Panc1 (cell line): ENCODE data around the gene FAM118A. TPM values are rescaled to one million over a fixed set of nuclear protein-coding genes. Genes with fewer than 3 reads are reported as not detected.

Experiments
- ATAC-seq: fragments of 200-7000 bp; cut with Tn5 transposase; 2 replicates; pipeline ENCODE4 v1.9.1; 2020; ENCODE audit warnings: mild to moderate bottlenecking, moderate library complexity
- BruUV-seq: library from RNA; stranded (reverse); fragments of 400-500 nt; replicated peaks from 2 replicates; lab custom pipeline; 2021; lab: Mats Ljungman, UMichigan
- CTCF ChIA-PET: fragments of 300-600 bp; sonication (Branson Sonifier 250); formaldehyde crosslinking; loops from one replicate; lab custom pipeline; 2022; ENCODE audit warnings: antibody characterized with exemption; lab: Charles Lee
- POLR2A ChIA-PET: fragments of 300-600 bp; sonication (Branson Sonifier 250); formaldehyde crosslinking; loops from one replicate; lab custom pipeline; 2022; ENCODE audit warnings: antibody characterized with exemption; lab: Charles Lee
- DNase-seq: peaks from one replicate; pipeline ENCODE4 v3.0.0-alpha.2; 2010; ENCODE audit warnings: low read depth, low spot score
- H3K27ac ChIP-seq: 2 replicates; pipeline ENCODE4 v1.5.1; 2011; ENCODE audit warnings: mild to moderate bottlenecking, low read length, inconsistent platforms
- H3K27me3 ChIP-seq: fragments of 200-500 bp; sonication (Bioruptor generic); 2 replicates; pipeline ENCODE4 v1.6.0; 2014; ENCODE audit warnings: low read length, inconsistent platforms; ENCODE audit not compliant: control insufficient read depth, insufficient read depth
- H3K36me3 ChIP-seq: fragments of 200-500 bp; sonication (Bioruptor generic); 2 replicates; pipeline ENCODE4 v1.5.1; 2014; ENCODE audit warnings: inconsistent platforms, mild to moderate bottlenecking, low read length, moderate library complexity; ENCODE audit not compliant: control insufficient read depth, insufficient read depth
- H3K4me1 ChIP-seq: 2 replicates; pipeline ENCODE4 v1.5.1; 2011; ENCODE audit warnings: inconsistent platforms, mild to moderate bottlenecking, low read length, moderate library complexity; ENCODE audit not compliant: control insufficient read depth, insufficient read depth
- H3K4me3 ChIP-seq, 2 experiments: 2 replicates each; pipeline ENCODE4 v1.5.1; 2011 to 2012; ENCODE audit warnings: low read depth in 2 of 2, low read length in 2 of 2, mild to moderate bottlenecking in 2 of 2, inconsistent platforms in 1 of 2, moderate library complexity in 1 of 2
- H3K9me3 ChIP-seq: fragments of 200-500 bp; sonication (Bioruptor generic); 2 replicates; pipeline ENCODE4 v1.5.1; 2014; ENCODE audit warnings: low read depth, mild to moderate bottlenecking, inconsistent platforms, low read length, moderate library complexity; ENCODE audit not compliant: control insufficient read depth, insufficient read depth
- POLR2AphosphoS5 ChIP-seq: IDR thresholded peaks from 2 replicates; pipeline ENCODE4 v1.6.1; 2012; ENCODE audit warnings: mild to moderate bottlenecking, low read depth, low read length, moderate library complexity
- SIN3A ChIP-seq: IDR thresholded peaks from 2 replicates; pipeline ENCODE4 v1.6.1; 2012; ENCODE audit warnings: low read depth, mild to moderate bottlenecking, low read length, moderate library complexity, borderline replicate concordance; ENCODE audit not compliant: insufficient read depth
- TCF7L2 ChIP-seq: IDR thresholded peaks from 2 replicates; pipeline ENCODE4 v1.6.1; 2011; ENCODE audit warnings: mild to moderate bottlenecking, low read depth, low read length, inconsistent platforms
- in situ Hi-C: cut with HindIII; loops from 2 replicates; pipeline ENCODE4 v1.10.0; 2016; ENCODE audit warnings: low sequenced_read_pairs, low pct_unique_long_range_greater_than_20kb
- intact Hi-C: fragments of 100-400 bp; cut with micrococcal nuclease; formaldehyde crosslinking; loops from one replicate; pipeline ENCODE4 v1.10.0; 2022; ENCODE audit not compliant: unreplicated experiment
- total RNA-seq: library from RNA; stranded (reverse); gene quantifications from one replicate; pipeline ENCODE4 v1.2.1, GENCODE V29; 2021; ENCODE audit not compliant: unreplicated experiment
- TF ChIP-seq, protein P1 (sequence below), 2 experiments: IDR thresholded peaks; 2 replicates each; pipeline ENCODE4 v1.6.1; 2011 to 2012; ENCODE audit warnings: low read depth in 2 of 2, control low read depth in 1 of 2, low read length in 1 of 2, mild to moderate bottlenecking in 1 of 2, moderate library complexity in 1 of 2; ENCODE audit not compliant: insufficient read depth in 1 of 2
- TF ChIP-seq, protein P2 (sequence below): fragments of 450-650 bp; IDR thresholded peaks from 2 replicates; pipeline ENCODE4 v1.5.1; 2017; ENCODE audit warnings: mild to moderate bottlenecking

The FAM118A gene
- total RNA-seq, 1 experiment from 2014 or later, result 73.2 TPM

DNA sequence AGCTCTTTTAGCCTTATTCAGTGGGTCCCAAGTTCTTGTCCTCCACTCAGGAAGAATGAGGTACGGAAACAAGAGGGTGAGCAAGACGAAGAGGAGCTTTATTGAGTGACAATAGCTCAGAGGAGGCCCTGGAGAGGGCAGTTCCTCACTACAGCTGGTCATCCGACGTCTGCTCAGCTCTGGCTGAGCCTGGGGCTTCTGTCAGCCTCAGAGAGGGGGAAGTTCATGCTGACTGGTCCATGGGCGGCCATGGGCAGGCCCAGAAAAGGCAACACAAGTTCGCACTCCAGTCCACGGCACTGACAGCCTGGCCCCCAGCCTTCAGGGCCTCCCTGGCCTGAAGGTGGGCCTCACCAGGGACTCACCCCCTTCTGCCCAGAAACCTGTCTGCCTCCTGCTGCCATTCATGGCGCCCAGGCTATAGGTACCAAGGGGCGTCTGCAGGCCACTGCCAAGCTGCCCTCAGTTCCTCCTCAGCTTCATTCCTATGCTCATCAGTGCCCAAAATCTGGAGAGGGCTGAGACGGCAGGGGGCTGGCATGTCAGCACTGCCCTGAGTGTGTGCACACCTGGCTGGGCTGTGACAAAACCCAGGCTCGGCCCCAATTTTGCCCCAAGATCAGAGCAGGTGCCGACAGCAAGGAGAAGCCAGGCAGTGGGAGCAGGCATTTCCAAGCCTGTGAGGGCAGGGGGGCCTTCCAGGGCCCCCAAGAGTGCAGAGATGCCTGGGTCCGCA, 47.4 kb upstream of the FAM118A start:
- H3K4me1 ChIP-seq, result peaks cover 2% of the 10 kb centered on the region; the same call in 1 of the 2 replicates
- intact Hi-C loops (no loop called here), in situ Hi-C loops (no loop called here)
- no peak for DNase-seq
- H3K36me3 ChIP-seq, result no peaks in the 10 kb centered on the region
- H3K9me3 ChIP-seq, result no peaks in the 10 kb centered on the region
- H3K27ac ChIP-seq, result no peak overlapping the region
- ChIA-PET CTCF (no interaction called here), POLR2A (interaction anchor here (0.6 to 0.7 kb wide), 2 partner anchors 9 to 167 kb away, joined by 3 read pairs; no protein-coding TSS in a partner anchor)
- TF ChIP-seq SIN3A, result no peak
- no peak for TF ChIP-seq POLR2AphosphoS5
- no peak overlapping the region for H3K4me3 ChIP-seq
- BruUV-seq, result no TSS peak
- no peak for ATAC-seq
- H3K27me3 ChIP-seq, result no peaks in the 10 kb centered on the region

DNA sequence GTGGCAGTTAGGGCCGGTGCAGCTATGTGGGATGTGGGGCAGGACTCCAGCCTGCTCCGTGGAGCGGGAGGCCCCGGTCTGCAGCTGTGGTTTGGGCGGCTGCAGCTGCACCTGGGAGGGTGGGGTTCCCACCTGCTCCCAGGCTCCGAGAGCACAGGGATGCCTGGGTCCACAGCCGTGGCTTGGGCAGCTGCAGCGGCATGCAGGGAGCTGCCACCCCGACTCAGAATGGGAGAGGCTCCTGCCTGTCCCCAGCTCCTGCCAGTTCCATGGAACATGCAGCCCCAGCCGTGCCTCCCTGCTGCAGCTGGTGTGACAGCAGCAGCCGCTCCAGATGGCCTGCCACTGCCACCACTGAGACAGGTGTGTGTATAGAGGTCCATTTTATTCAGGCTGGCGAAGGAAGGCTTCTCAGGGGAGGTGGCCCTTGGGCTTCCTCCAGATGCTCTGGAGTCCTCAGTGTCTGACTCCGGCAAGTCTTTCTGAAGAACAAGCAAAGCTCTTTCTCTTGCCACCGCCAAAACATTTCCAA, 46.7 kb upstream of the FAM118A start:
- no peaks in the 10 kb centered on the region for H3K9me3 ChIP-seq
- DNase-seq (no peak), ATAC-seq (peak; percentile 37; the same call in 1 of the 2 replicates)
- BruUV-seq, result no TSS peak
- ChIA-PET POLR2A (interaction anchor here (0.5 to 0.6 kb wide), 2 partner anchors 15 to 166 kb away, joined by 3 to 6 read pairs; no protein-coding TSS in a partner anchor), CTCF (no interaction called here)
- H3K4me3 ChIP-seq, result no peak overlapping the region
- TF ChIP-seq SIN3A, result no peak
- TF ChIP-seq, protein P1, sequence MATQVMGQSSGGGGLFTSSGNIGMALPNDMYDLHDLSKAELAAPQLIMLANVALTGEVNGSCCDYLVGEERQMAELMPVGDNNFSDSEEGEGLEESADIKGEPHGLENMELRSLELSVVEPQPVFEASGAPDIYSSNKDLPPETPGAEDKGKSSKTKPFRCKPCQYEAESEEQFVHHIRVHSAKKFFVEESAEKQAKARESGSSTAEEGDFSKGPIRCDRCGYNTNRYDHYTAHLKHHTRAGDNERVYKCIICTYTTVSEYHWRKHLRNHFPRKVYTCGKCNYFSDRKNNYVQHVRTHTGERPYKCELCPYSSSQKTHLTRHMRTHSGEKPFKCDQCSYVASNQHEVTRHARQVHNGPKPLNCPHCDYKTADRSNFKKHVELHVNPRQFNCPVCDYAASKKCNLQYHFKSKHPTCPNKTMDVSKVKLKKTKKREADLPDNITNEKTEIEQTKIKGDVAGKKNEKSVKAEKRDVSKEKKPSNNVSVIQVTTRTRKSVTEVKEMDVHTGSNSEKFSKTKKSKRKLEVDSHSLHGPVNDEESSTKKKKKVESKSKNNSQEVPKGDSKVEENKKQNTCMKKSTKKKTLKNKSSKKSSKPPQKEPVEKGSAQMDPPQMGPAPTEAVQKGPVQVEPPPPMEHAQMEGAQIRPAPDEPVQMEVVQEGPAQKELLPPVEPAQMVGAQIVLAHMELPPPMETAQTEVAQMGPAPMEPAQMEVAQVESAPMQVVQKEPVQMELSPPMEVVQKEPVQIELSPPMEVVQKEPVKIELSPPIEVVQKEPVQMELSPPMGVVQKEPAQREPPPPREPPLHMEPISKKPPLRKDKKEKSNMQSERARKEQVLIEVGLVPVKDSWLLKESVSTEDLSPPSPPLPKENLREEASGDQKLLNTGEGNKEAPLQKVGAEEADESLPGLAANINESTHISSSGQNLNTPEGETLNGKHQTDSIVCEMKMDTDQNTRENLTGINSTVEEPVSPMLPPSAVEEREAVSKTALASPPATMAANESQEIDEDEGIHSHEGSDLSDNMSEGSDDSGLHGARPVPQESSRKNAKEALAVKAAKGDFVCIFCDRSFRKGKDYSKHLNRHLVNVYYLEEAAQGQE (IDR thresholded peaks at IDR 0.05; ENCODE audit: insufficient read depth in 1 of 2, low read depth in 2 of 2, low read length in 1 of 2), result no peak
- no peak for TF ChIP-seq POLR2AphosphoS5
- TF ChIP-seq, protein P2, sequence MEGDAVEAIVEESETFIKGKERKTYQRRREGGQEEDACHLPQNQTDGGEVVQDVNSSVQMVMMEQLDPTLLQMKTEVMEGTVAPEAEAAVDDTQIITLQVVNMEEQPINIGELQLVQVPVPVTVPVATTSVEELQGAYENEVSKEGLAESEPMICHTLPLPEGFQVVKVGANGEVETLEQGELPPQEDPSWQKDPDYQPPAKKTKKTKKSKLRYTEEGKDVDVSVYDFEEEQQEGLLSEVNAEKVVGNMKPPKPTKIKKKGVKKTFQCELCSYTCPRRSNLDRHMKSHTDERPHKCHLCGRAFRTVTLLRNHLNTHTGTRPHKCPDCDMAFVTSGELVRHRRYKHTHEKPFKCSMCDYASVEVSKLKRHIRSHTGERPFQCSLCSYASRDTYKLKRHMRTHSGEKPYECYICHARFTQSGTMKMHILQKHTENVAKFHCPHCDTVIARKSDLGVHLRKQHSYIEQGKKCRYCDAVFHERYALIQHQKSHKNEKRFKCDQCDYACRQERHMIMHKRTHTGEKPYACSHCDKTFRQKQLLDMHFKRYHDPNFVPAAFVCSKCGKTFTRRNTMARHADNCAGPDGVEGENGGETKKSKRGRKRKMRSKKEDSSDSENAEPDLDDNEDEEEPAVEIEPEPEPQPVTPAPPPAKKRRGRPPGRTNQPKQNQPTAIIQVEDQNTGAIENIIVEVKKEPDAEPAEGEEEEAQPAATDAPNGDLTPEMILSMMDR, result no peak
- no peak for TF ChIP-seq TCF7L2
- no peak overlapping the region for H3K27ac ChIP-seq
- no peaks in the 10 kb centered on the region for H3K27me3 ChIP-seq
- no peaks in the 10 kb centered on the region for H3K36me3 ChIP-seq
- peaks cover 2% of the 10 kb centered on the region; the same call in 1 of the 2 replicates for H3K4me1 ChIP-seq
- intact Hi-C loops, result no loop called here
- in situ Hi-C loops, result no loop called here
